ENCODE results near the gene REM1. TPM values are rescaled to one million over a fixed set of nuclear protein-coding genes. Genes with fewer than 3 reads are reported as not detected.

REM1 gene
- polyA plus RNA-seq, 1 donor from 2014 or later: not detected

GRCh38 chr20:31473331-31474096, 1.6 kb upstream of the REM1 start:
- Mint-ChIP-seq H3K36me3 (peaks cover 2% of the 10 kb centered on the region), H3K27me3 (peaks cover 26% of the 10 kb centered on the region), H3K4me1 (peaks cover 13 to 20% (median 14%) of the 10 kb centered on the region in 3 donors), H3K9me3 (peaks cover 0 to 2% (median 0%) of the 10 kb centered on the region in 3 donors), H3K4me3 (peak overlapping the region in 2 of 4 donors; percentile 10 to 63), H3K27ac (no peak overlapping the region)

DNA sequence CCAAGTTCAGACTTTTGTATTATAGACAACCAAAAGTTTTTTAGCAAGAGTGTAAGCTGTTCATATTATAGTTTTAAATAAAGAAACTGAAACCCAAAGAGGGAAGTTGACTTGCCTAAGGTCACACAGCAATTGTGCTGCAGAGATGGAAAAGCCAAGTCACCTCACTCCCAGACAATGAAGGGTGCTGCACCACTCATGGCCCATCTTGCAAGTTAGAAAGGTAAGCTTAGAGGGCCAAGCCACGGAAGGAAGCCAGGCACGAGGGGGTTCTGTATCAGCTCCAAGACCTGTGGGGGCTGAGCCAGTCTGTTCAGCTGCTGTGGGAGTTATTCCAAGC, 1.0 kb upstream of the REM1 start:
- peaks cover 0 to 2% (median 0%) of the 10 kb centered on the region in 3 donors for H3K9me3 Mint-ChIP-seq
- peaks cover 28% of the 10 kb centered on the region for H3K27me3 Mint-ChIP-seq
- H3K4me1 Mint-ChIP-seq: peaks cover 13 to 20% (median 14%) of the 10 kb centered on the region in 3 donors
- peak overlapping the region in 2 of 4 donors; percentile 10 to 63 for H3K4me3 Mint-ChIP-seq
- H3K36me3 Mint-ChIP-seq: peaks cover 2% of the 10 kb centered on the region
- H3K27ac Mint-ChIP-seq: no peak overlapping the region

- Mint-ChIP-seq H3K36me3 (peaks cover 4% of the 10 kb centered on the region), H3K9me3 (peaks cover 0 to 2% (median 0%) of the 10 kb centered on the region in 3 donors), H3K27me3 (peaks cover 31% of the 10 kb centered on the region), H3K4me1 (peaks cover 13 to 20% (median 14%) of the 10 kb centered on the region in 3 donors), H3K27ac (no peak overlapping the region), H3K4me3 (peak overlapping the region in 1 of 4 donors; percentile 49)
Measured at GRCh38 chr20:31475472-31476293, 595 bp downstream of the REM1 start.

- Mint-ChIP-seq H3K4me3 (peak overlapping the region in 1 of 4 donors; percentile 49), H3K4me1 (peaks cover 13 to 20% (median 14%) of the 10 kb centered on the region in 3 donors), H3K27me3 (peaks cover 32% of the 10 kb centered on the region), H3K9me3 (peaks cover 0 to 2% (median 0%) of the 10 kb centered on the region in 3 donors), H3K27ac (no peak overlapping the region), H3K36me3 (peaks cover 4% of the 10 kb centered on the region)
Measured at GRCh38 chr20:31476294-31476585, 1.2 kb downstream of the REM1 start.

DNA sequence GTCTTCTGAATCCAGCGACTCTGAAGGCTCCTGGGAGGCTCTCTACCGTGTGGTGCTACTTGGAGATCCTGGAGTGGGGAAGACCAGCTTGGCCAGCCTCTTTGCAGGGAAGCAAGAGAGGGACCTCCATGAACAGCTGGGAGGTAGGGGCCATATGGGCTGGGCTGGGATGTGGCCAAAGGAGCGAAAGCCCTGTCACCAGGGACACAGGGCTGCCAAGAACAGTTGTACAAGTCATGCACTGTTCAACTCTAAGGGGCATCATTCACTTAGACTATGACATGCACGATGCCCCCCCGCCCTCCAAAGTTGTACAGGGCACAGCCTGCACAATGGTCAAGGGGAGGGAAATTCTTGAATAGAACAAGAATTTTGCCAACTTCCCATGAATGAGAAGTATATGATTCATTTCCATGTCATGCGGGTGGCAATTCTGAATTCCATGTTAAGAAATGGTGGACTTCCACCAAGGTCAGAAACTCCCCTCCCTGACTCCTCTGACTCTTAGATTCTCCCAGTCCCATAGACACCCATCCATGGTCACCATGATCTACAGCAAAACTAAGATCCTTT, 1.6 kb downstream of the REM1 start:
- H3K4me3 Mint-ChIP-seq: no peak overlapping the region
- H3K9me3 Mint-ChIP-seq: peaks cover 0 to 2% (median 0%) of the 10 kb centered on the region in 3 donors
- H3K4me1 Mint-ChIP-seq: peaks cover 13 to 20% (median 14%) of the 10 kb centered on the region in 3 donors
- peaks cover 4% of the 10 kb centered on the region for H3K36me3 Mint-ChIP-seq
- H3K27ac Mint-ChIP-seq: no peak overlapping the region
- H3K27me3 Mint-ChIP-seq: peaks cover 34% of the 10 kb centered on the region

DNA sequence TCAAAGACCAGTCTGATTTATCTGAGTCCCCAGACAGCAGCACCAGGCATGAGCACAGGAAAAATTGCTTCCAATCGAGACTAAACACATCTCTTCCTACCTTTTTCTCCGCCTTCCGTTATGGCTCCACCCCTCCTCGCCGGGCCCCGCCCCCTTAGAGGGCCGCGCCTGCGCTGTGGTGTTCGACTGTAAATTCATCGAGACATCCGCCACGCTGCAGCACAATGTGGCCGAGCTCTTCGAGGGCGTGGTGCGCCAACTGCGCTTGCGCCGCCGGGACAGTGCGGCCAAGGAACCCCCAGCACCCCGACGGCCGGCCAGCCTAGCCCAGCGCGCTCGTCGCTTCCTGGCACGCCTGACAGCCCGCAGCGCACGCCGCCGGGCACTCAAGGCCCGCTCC, 8.9 kb downstream of the REM1 start:
- H3K4me1 Mint-ChIP-seq: peaks cover 0 to 2% (median 0%) of the 10 kb centered on the region in 3 donors
- H3K27ac Mint-ChIP-seq: no peak overlapping the region
- no peaks in the 10 kb centered on the region for H3K9me3 Mint-ChIP-seq
- H3K27me3 Mint-ChIP-seq: peaks cover 25% of the 10 kb centered on the region
- H3K4me3 Mint-ChIP-seq: no peak overlapping the region
- peaks cover 2% of the 10 kb centered on the region for H3K36me3 Mint-ChIP-seq

GRCh38 chr20:31485450-31486339, 10.6 kb downstream of the REM1 start:
- Mint-ChIP-seq H3K9me3 (no peaks in the 10 kb centered on the region), H3K4me3 (no peak overlapping the region), H3K27ac (no peak overlapping the region), H3K4me1 (peaks cover 0 to 2% (median 0%) of the 10 kb centered on the region in 3 donors), H3K27me3 (peaks cover 22% of the 10 kb centered on the region), H3K36me3 (peaks cover 1% of the 10 kb centered on the region)

- no peak overlapping the region for H3K27ac Mint-ChIP-seq
- no peak overlapping the region for H3K4me3 Mint-ChIP-seq
- peaks cover 1% of the 10 kb centered on the region for H3K36me3 Mint-ChIP-seq
- peaks cover 19% of the 10 kb centered on the region for H3K27me3 Mint-ChIP-seq
- H3K4me1 Mint-ChIP-seq: peaks cover 0 to 2% (median 0%) of the 10 kb centered on the region in 3 donors
- H3K9me3 Mint-ChIP-seq: no peaks in the 10 kb centered on the region
Measured at GRCh38 chr20:31488115-31488514, 13.0 kb downstream of the REM1 start.

DNA sequence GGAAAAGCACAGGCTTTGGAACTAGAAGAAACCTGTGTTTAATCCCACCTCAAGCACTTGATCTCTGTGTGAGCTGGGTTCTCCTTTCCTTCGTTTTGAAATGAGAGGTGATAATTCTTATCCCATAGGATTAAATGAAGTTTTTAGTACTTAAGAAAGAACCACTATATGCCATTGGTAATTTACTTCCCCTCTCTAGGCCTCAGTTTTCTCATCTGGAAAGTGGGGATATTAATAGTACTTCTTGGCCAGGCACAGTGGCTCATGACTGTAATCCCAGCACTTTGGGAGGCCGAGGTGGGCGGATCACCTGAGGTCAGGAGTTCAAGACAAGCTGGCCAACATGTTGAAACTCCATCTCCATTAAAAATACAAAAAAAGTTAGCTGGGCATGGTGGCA, 14.1 kb downstream of the REM1 start:
- Mint-ChIP-seq H3K36me3 (peaks cover 1% of the 10 kb centered on the region), H3K4me3 (peak overlapping the region in 1 of 4 donors; percentile 76), H3K9me3 (no peaks in the 10 kb centered on the region), H3K27me3 (peaks cover 19% of the 10 kb centered on the region), H3K4me1 (peaks cover 0 to 2% (median 0%) of the 10 kb centered on the region in 3 donors), H3K27ac (peak overlapping the region in 1 of 3 donors; percentile 16)

- H3K27ac Mint-ChIP-seq: no peak overlapping the region
- H3K4me3 Mint-ChIP-seq: no peak overlapping the region
- no peaks in the 10 kb centered on the region for H3K4me1 Mint-ChIP-seq
- H3K36me3 Mint-ChIP-seq: peaks cover 1% of the 10 kb centered on the region
- H3K9me3 Mint-ChIP-seq: no peaks in the 10 kb centered on the region
- peaks cover 3% of the 10 kb centered on the region for H3K27me3 Mint-ChIP-seq
Measured at GRCh38 chr20:31490752-31491151, 15.7 kb downstream of the REM1 start.

DNA sequence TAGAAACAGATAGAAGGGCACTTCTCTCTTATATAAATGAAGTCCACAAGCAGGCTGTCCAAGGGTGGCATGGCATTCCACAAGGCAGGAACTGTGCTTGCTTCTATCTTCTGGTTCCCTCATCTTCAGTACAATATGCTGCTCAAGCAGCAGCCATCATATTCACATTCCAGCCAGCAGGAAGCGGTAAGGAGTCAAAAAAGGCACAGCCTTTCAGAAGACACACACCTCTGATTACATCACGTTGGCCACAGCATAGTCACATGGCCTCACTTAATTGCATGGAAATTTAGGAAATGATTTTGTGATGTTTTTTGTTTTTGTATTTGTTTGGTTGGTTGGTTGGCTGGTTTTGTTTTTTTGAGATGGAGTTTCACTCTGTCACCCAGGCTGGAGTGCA, 19.0 kb downstream of the REM1 start:
- Mint-ChIP-seq H3K36me3 (peaks cover 1% of the 10 kb centered on the region), H3K27me3 (peaks cover 6% of the 10 kb centered on the region), H3K4me3 (no peak overlapping the region), H3K27ac (no peak overlapping the region), H3K9me3 (no peaks in the 10 kb centered on the region), H3K4me1 (no peaks in the 10 kb centered on the region)

- H3K9me3 Mint-ChIP-seq: no peaks in the 10 kb centered on the region
- H3K4me3 Mint-ChIP-seq: no peak overlapping the region
- H3K27ac Mint-ChIP-seq: no peak overlapping the region
- H3K36me3 Mint-ChIP-seq: no peaks in the 10 kb centered on the region
- H3K27me3 Mint-ChIP-seq: peaks cover 6% of the 10 kb centered on the region
- no peaks in the 10 kb centered on the region for H3K4me1 Mint-ChIP-seq
Measured at GRCh38 chr20:31496761-31497295, 21.7 kb downstream of the REM1 start.

DNA sequence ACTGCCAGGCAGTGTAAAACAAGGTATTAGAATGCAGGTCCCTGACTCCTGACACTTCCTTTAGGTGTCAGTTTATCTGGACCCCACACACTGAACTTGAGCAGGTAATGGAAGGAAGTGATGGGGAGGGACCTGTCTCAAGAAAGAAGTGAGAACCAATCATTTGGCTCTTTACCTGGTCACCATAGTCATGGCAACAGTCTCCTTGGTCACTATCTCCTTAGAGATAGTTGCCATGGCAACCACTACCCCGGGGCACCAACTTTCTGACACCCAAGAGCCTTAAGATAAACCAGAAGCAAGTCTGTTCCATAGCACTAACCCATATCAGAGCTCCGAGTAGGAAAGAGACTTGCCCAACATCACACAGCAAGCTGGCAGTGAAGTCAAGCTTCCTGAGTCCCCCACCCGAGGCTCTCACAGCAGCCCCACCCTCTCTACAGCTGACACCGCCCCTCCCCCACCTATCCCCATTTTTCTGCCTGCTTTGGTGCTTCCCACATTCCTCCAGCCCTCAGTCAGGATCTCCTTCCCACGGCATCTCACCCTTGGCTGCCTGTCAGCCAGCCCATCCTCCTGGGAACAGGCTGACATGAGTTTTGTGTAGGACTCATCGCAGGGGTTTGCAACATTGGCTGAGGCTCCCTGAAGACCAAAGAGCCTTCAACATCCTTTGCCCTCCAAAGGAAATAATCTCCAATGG, 22.9 kb downstream of the REM1 start:
- Mint-ChIP-seq H3K4me1 (no peaks in the 10 kb centered on the region), H3K27ac (no peak overlapping the region), H3K27me3 (peaks cover 6% of the 10 kb centered on the region), H3K36me3 (no peaks in the 10 kb centered on the region), H3K4me3 (no peak overlapping the region), H3K9me3 (no peaks in the 10 kb centered on the region)

GRCh38 chr20:31500527-31500926, 25.4 kb downstream of the REM1 start:
- no peak overlapping the region for H3K4me3 Mint-ChIP-seq
- H3K4me1 Mint-ChIP-seq: peaks cover 0 to 2% (median 0%) of the 10 kb centered on the region in 3 donors
- peaks cover 6% of the 10 kb centered on the region for H3K27me3 Mint-ChIP-seq
- no peak overlapping the region for H3K27ac Mint-ChIP-seq
- H3K9me3 Mint-ChIP-seq: no peaks in the 10 kb centered on the region
- H3K36me3 Mint-ChIP-seq: no peaks in the 10 kb centered on the region
